Smooth muscle cell (in vitro differentiated cells): ENCODE results near the gene IQCH. TPM values are rescaled to one million over a fixed set of nuclear protein-coding genes. Genes with fewer than 3 reads are reported as not detected.

Source experiments
- DNase-seq: peaks from one replicate; lab custom pipeline; 2025; ENCODE audit not compliant: unreplicated experiment; lab: John Stamatoyannopoulos, UW
- H2AFZ ChIP-seq: fragments of 200-600 bp; sonication (generic); 2 replicates; pipeline ENCODE4 v1.6.0; 2016; ENCODE audit warnings: antibody characterized with exemption, low read depth, mild to moderate bottlenecking
- H3F3A ChIP-seq: fragments of 200-600 bp; sonication (generic); 2 replicates; pipeline ENCODE4 v1.6.0; 2017; ENCODE audit warnings: antibody characterized with exemption, low read depth
- H3K27ac ChIP-seq: fragments of 200-600 bp; sonication (generic); 2 replicates; pipeline ENCODE4 v1.5.1; 2016; ENCODE audit warnings: low read depth, mild to moderate bottlenecking
- H3K27me3 ChIP-seq: fragments of 200-600 bp; sonication (generic); 2 replicates; pipeline ENCODE4 v1.6.1; 2016; ENCODE audit warnings: low read depth, mild to moderate bottlenecking
- H3K36me3 ChIP-seq: fragments of 200-600 bp; sonication (generic); 2 replicates; pipeline ENCODE4 v1.5.1; 2016; ENCODE audit warnings: low read depth
- H3K4me1 ChIP-seq: fragments of 200-600 bp; sonication (generic); 2 replicates; pipeline ENCODE4 v1.5.1; 2016; ENCODE audit warnings: low read depth
- H3K4me2 ChIP-seq: fragments of 200-600 bp; sonication (generic); 2 replicates; pipeline ENCODE4 v1.6.0; 2016; ENCODE audit warnings: mild to moderate bottlenecking
- H3K4me3 ChIP-seq: fragments of 200-600 bp; sonication (generic); 2 replicates; pipeline ENCODE4 v1.5.1; 2016; ENCODE audit warnings: mild to moderate bottlenecking
- H3K79me2 ChIP-seq: fragments of 200-600 bp; sonication (generic); 2 replicates; pipeline ENCODE4 v1.6.0; 2016; ENCODE audit warnings: low read depth, mild to moderate bottlenecking
- H3K9ac ChIP-seq: fragments of 200-600 bp; sonication (generic); 2 replicates; pipeline ENCODE4 v1.6.0; 2016; ENCODE audit warnings: low read depth
- H3K9me3 ChIP-seq: fragments of 200-600 bp; sonication (generic); replicated peaks from 2 replicates; pipeline ENCODE4 v1.5.1; 2016; ENCODE audit warnings: low read depth
- H4K20me1 ChIP-seq: fragments of 200-600 bp; sonication (generic); 2 replicates; pipeline ENCODE4 v1.6.0; 2016; ENCODE audit warnings: low read depth
- WGBS: methylation state at CpG from one replicate; pipeline ENCODE4 v1.1.7; 2016; ENCODE audit warnings: low lambda C conversion rate; 5-methylcytosine and 5-hydroxymethylcytosine counted together
- polyA plus RNA-seq: library from polyadenylated mRNA; unstranded; fragments of >200 nt; fragmentation: Nextera tagmentation; extraction: Ambion mirVana; gene quantifications from 2 replicates; pipeline ENCODE4 v1.2.1, GENCODE V29; 2016
- total RNA-seq: library from RNA; depleted of rRNA; stranded (reverse); fragments of >200 nt; gene quantifications from 2 replicates; pipeline ENCODE4 v1.2.3, GENCODE V29; 2014
- TF ChIP-seq, protein P1 (sequence below): fragments of 200-600 bp; sonication (generic); IDR thresholded peaks from 2 replicates; pipeline ENCODE4 v1.5.1; 2017; ENCODE audit warnings: borderline replicate concordance, mild to moderate bottlenecking, antibody characterized with exemption; ENCODE audit not compliant: insufficient read depth, poor library complexity, severe bottlenecking

IQCH gene
- total and polyA plus RNA-seq, 2 experiments from 2014 or later, result 0.86 to 2.9 TPM

DNA sequence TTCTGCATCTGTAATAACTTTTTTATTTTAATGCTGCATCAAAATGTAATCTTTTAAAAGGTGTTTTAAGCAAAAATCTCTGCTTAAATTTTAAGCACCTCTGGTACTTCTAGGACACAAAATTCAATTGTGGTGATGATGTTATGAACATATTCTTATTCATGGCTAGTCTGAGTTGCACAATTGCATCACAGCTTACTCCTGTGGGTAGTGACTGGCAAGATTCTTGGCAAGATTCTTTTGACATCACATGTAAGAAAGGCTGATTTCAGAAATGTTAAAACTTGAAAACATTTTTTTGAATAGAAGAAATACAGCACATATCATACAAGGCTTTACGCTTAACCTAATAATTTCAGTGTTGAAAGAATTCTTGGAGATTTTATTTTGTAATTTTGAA lies 35.7 kb downstream of the IQCH start:
- no peaks in the 10 kb centered on the region for H4K20me1 ChIP-seq
- H3K9me3 ChIP-seq, result no peaks in the 10 kb centered on the region
- 97% methylated on average over 1 of the region's 1 CpG for WGBS
- H3K36me3 ChIP-seq, result no peaks in the 10 kb centered on the region
- TF ChIP-seq, protein P1, sequence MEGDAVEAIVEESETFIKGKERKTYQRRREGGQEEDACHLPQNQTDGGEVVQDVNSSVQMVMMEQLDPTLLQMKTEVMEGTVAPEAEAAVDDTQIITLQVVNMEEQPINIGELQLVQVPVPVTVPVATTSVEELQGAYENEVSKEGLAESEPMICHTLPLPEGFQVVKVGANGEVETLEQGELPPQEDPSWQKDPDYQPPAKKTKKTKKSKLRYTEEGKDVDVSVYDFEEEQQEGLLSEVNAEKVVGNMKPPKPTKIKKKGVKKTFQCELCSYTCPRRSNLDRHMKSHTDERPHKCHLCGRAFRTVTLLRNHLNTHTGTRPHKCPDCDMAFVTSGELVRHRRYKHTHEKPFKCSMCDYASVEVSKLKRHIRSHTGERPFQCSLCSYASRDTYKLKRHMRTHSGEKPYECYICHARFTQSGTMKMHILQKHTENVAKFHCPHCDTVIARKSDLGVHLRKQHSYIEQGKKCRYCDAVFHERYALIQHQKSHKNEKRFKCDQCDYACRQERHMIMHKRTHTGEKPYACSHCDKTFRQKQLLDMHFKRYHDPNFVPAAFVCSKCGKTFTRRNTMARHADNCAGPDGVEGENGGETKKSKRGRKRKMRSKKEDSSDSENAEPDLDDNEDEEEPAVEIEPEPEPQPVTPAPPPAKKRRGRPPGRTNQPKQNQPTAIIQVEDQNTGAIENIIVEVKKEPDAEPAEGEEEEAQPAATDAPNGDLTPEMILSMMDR, result no peak
- H3K79me2 ChIP-seq, result no peaks in the 10 kb centered on the region
- H3F3A ChIP-seq, result no peaks in the 10 kb centered on the region
- H3K4me2 ChIP-seq, result no peak overlapping the region
- no peak overlapping the region for H2AFZ ChIP-seq
- no peak overlapping the region for H3K4me3 ChIP-seq
- no peaks in the 10 kb centered on the region for H3K4me1 ChIP-seq
- no peaks in the 10 kb centered on the region for H3K27me3 ChIP-seq
- no peak overlapping the region for H3K27ac ChIP-seq
- no peak overlapping the region for H3K9ac ChIP-seq
- DNase-seq, result no peak

DNA sequence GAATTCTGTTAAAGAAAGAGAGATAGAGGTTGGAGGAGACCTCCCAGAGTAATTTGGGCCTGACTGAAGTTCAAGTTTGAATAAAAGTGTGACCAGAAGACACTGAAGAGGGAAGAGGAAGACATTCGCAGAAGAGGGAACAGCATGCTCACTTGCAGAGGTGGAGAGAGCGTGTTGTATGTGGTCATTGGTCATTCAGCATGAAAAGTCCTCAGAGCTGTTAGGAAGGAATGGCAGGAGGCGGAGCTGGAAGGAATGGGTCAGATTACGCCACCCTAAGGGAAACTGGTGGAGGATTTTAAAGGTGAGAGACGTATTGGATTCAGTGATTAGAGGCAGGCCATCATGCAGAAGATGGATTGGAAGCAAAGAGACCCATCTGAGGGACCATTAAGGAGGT lies 41.6 kb downstream of the IQCH start:
- H3K9me3 ChIP-seq, result no peaks in the 10 kb centered on the region
- H3K27me3 ChIP-seq, result no peaks in the 10 kb centered on the region
- no peaks in the 10 kb centered on the region for H3K36me3 ChIP-seq
- no peak overlapping the region for H3K9ac ChIP-seq
- no peak overlapping the region for H2AFZ ChIP-seq
- H3K4me3 ChIP-seq, result no peak overlapping the region
- TF ChIP-seq, protein P1, result no peak
- H3K4me1 ChIP-seq, result no peaks in the 10 kb centered on the region
- WGBS, result 72% methylated on average over 5 of the region's 5 CpGs
- DNase-seq, result no peak
- no peak overlapping the region for H3K27ac ChIP-seq
- H3K4me2 ChIP-seq, result no peak overlapping the region
- no peaks in the 10 kb centered on the region for H3K79me2 ChIP-seq
- no peaks in the 10 kb centered on the region for H3F3A ChIP-seq
- no peaks in the 10 kb centered on the region for H4K20me1 ChIP-seq

DNA sequence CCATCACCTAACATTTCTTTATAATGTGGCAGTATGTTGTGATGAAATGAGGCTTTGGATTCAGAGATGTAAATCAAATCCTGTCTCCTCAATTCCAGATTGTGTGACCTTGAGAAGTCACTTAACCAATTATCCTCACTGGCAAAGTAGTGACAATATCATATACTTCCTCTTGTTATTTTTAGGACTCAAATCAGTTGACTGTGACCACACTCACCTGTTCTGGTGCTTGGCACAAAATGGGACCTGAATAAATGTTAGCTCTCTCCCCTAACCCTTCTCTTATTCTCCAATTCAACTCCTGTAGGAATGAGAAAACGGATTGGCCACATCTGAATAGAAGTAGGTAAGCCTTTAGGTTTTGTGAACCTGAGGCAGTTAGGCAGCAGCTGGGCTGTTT lies 42.1 kb downstream of the IQCH start:
- Histone ChIP-seq H3K36me3 (no peaks in the 10 kb centered on the region), H3F3A (no peaks in the 10 kb centered on the region), H4K20me1 (no peaks in the 10 kb centered on the region), H3K27ac (no peak overlapping the region), H2AFZ (no peak overlapping the region), H3K9ac (no peak overlapping the region), H3K79me2 (no peaks in the 10 kb centered on the region), H3K9me3 (no peaks in the 10 kb centered on the region), H3K27me3 (no peaks in the 10 kb centered on the region), H3K4me1 (no peaks in the 10 kb centered on the region), H3K4me3 (no peak overlapping the region), H3K4me2 (no peak overlapping the region)
- TF ChIP-seq, protein P1, result no peak
- WGBS, result 92% methylated on average over 1 of the region's 1 CpG
- no peak for DNase-seq

DNA sequence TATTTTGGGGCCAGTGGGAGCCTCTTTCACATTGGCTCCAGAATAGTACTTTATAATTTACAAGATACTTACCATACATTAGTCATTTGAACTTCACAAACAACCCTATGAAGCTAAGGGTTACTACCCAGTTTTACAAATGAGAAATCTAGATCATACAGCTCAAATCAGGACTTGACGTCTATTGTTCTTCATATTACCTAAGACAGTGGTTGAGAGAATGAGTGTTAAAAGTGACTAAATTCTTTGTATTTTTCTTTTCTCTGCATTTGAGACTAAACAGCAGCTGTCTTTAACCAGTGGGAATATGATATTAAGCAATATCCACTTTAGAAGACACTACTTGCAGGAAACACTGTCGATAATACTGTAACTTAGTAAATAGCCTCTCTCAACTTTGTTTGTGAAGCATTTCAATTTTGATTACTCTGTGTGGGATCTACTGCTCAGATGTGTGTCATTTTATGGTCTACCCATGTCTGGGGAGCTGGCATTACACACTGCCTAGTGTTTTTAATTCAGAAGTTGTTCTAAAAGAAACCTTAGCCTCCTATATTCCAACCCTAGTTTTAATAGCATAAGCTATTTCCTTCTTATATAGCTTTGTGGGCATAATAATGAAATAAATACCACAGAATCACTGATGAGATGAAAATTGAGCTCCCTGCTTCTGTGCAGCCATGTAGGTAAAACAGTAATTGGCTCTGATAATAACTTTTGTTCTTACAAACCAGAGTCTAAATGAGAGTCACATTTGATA lies 45.9 kb downstream of the IQCH start:
- Histone ChIP-seq H3K79me2 (no peaks in the 10 kb centered on the region), H3K4me2 (no peak overlapping the region), H3K36me3 (no peaks in the 10 kb centered on the region), H3K4me3 (no peak overlapping the region), H2AFZ (no peak overlapping the region), H3K27ac (no peak overlapping the region), H3K4me1 (no peaks in the 10 kb centered on the region), H3F3A (no peaks in the 10 kb centered on the region), H3K9me3 (no peaks in the 10 kb centered on the region), H4K20me1 (no peaks in the 10 kb centered on the region), H3K9ac (no peak overlapping the region), H3K27me3 (peaks cover 7% of the 10 kb centered on the region)
- TF ChIP-seq, protein P1, result no peak
- no peak for DNase-seq
- WGBS, result 77% methylated on average over 2 of the region's 2 CpGs
